ENCODE measurements around the gene PDE4D. TPM values are rescaled to one million over a fixed set of nuclear protein-coding genes. Genes with fewer than 3 reads are reported as not detected.
"Not testable (repeated sequence)": the region's sequence is repeated elsewhere in the genome, so short reads cannot be mapped to it uniquely, and the experiment has no call there.

Gene PDE4D
- total RNA-seq, 1 experiment from 2014 or later: 3.6 TPM

GRCh38 chr5:59785676-59786333, 107.7 kb downstream of the PDE4D start:
- Histone ChIP-seq H3K36me3 (ENCODE audit: low read depth, low read length) (no peaks in the 10 kb centered on the region), H4K20me1 (ENCODE audit: low read length) (no peaks in the 10 kb centered on the region), H2AFZ (ENCODE audit: low read length) (0 out of 2 replicates have a peak overlapping the region, but pooled peaks have one; percentile 16), H3K4me3 (ENCODE audit: low read length) (no peak overlapping the region), H3K9me2 (replicated peaks; ENCODE audit: low read length) (no peaks in the 10 kb centered on the region), H3K4me1 (ENCODE audit: insufficient read depth, low read length) (peaks cover 26% of the 10 kb centered on the region), H3K9ac (ENCODE audit: low read length) (peak overlapping the region; percentile 29; the same call in 1 of the 2 replicates), H3K27ac (ENCODE audit: low read length) (peak overlapping the region; percentile 86), H3K9me3 (ENCODE audit: low read length) (no peaks in the 10 kb centered on the region), H3K4me2 (ENCODE audit: low read length) (peak overlapping the region; percentile 50; the same call in 1 of the 2 replicates), H3K79me2 (ENCODE audit: low read length) (no peaks in the 10 kb centered on the region), H3F3A (ENCODE audit: low read length, unreplicated experiment) (no peaks in the 10 kb centered on the region), H3K27me3 (ENCODE audit: low read length) (no peaks in the 10 kb centered on the region)
- no peak for ATAC-seq
- POLR2A ChIA-PET (ENCODE audit: unreplicated experiment): no interaction called here
- CTCF ChIA-PET: no interaction called here
- no peak for DNase-seq
- TF ChIP-seq EZH2phosphoT487 (IDR thresholded peaks at IDR 0.05; ENCODE audit: borderline replicate concordance, low read length) (no peak), EZH2 (IDR thresholded peaks at IDR 0.05; ENCODE audit: low read length, unreplicated experiment) (no peak), CTCF (conservative IDR thresholded peaks at IDR 0.05; ENCODE audit: low read depth, low read length) (no peak)
- no TSS peak for BruUV-seq (replicated peaks)
- intact Hi-C loops (cut with micrococcal nuclease): no loop called here

GRCh38 chr5:59784708-59785107, 108.8 kb downstream of the PDE4D start:
- intact Hi-C loops (cut with micrococcal nuclease); POLR2A ChIA-PET (ENCODE audit: unreplicated experiment); DNase-seq; H3K79me2 ChIP-seq (ENCODE audit: low read length); H3K4me2 ChIP-seq (ENCODE audit: low read length); H4K20me1 ChIP-seq (ENCODE audit: low read length); H3K27ac ChIP-seq (ENCODE audit: low read length); ATAC-seq; H2AFZ ChIP-seq (ENCODE audit: low read length); H3K36me3 ChIP-seq (ENCODE audit: low read depth, low read length); H3K9ac ChIP-seq (ENCODE audit: low read length); H3K9me2 ChIP-seq (replicated peaks; ENCODE audit: low read length); H3K27me3 ChIP-seq (ENCODE audit: low read length); H3F3A ChIP-seq (ENCODE audit: low read length, unreplicated experiment); H3K9me3 ChIP-seq (ENCODE audit: low read length); CTCF ChIA-PET; H3K4me3 ChIP-seq (ENCODE audit: low read length); BruUV-seq (replicated peaks): not testable (repeated sequence)
- H3K4me1 ChIP-seq (ENCODE audit: insufficient read depth, low read length): peaks cover 16% of the 10 kb centered on the region

- H3K9me3 ChIP-seq (ENCODE audit: low read length): no peaks in the 10 kb centered on the region
- no peak overlapping the region for H2AFZ ChIP-seq (ENCODE audit: low read length)
- intact Hi-C loops (cut with micrococcal nuclease): no loop called here
- no peaks in the 10 kb centered on the region for H3F3A ChIP-seq (ENCODE audit: low read length, unreplicated experiment)
- no peak overlapping the region for H3K27ac ChIP-seq (ENCODE audit: low read length)
- no peaks in the 10 kb centered on the region for H3K9me2 ChIP-seq (replicated peaks; ENCODE audit: low read length)
- H3K36me3 ChIP-seq (ENCODE audit: low read depth, low read length): no peaks in the 10 kb centered on the region
- H4K20me1 ChIP-seq (ENCODE audit: low read length): no peaks in the 10 kb centered on the region
- ATAC-seq: no peak
- no TSS peak for BruUV-seq (replicated peaks)
- ChIA-PET CTCF (no interaction called here), POLR2A (ENCODE audit: unreplicated experiment) (no interaction called here)
- TF ChIP-seq CTCF (conservative IDR thresholded peaks at IDR 0.05; ENCODE audit: low read depth, low read length) (no peak), EZH2phosphoT487 (IDR thresholded peaks at IDR 0.05; ENCODE audit: borderline replicate concordance, low read length) (no peak), EZH2 (IDR thresholded peaks at IDR 0.05; ENCODE audit: low read length, unreplicated experiment) (no peak)
- no peak for DNase-seq
- H3K27me3 ChIP-seq (ENCODE audit: low read length): no peaks in the 10 kb centered on the region
- no peaks in the 10 kb centered on the region for H3K79me2 ChIP-seq (ENCODE audit: low read length)
- no peak overlapping the region for H3K4me2 ChIP-seq (ENCODE audit: low read length)
- H3K4me3 ChIP-seq (ENCODE audit: low read length): no peak overlapping the region
- H3K4me1 ChIP-seq (ENCODE audit: insufficient read depth, low read length): peaks cover 14% of the 10 kb centered on the region
- no peak overlapping the region for H3K9ac ChIP-seq (ENCODE audit: low read length)
Observed at GRCh38 chr5:59783264-59783663, 110.3 kb downstream of the PDE4D start.
